Neural progenitor cell (in vitro differentiated cells): Measurements from ENCODE around the gene ZNF383.
"Not testable (repeated sequence)": the region's sequence is repeated elsewhere in the genome, so short reads cannot be mapped to it uniquely, and the experiment has no call there.

ENCODE experiments used
- CTCF ChIP-seq: fragments of 200-600 bp; sonication (generic); IDR thresholded peaks from 2 replicates; pipeline ENCODE4 v1.5.1; 2017; ENCODE audit warnings: antibody characterized with exemption, mild to moderate bottlenecking
- EZH2 ChIP-seq: fragments of 200-600 bp; sonication (generic); IDR thresholded peaks from 2 replicates; pipeline ENCODE4 v1.6.1; 2017; ENCODE audit warnings: antibody characterized with exemption, mild to moderate bottlenecking, moderate library complexity
- EZH2phosphoT487 ChIP-seq: fragments of 200-600 bp; sonication (generic); IDR thresholded peaks from 2 replicates; pipeline ENCODE4 v1.6.1; 2017; ENCODE audit warnings: antibody characterized with exemption

GRCh38 chr19:37289229-37289628 is 71.2 kb downstream of the ZNF383 start:
- TF ChIP-seq CTCF, EZH2, EZH2phosphoT487: not testable (repeated sequence)
